H4 (cell line): Measurements from ENCODE around the gene ATP6V1B1. TPM values are rescaled to one million over a fixed set of nuclear protein-coding genes. Genes with fewer than 3 reads are reported as not detected.
A peak's percentile ranks its signal among the peaks of the same experiment; 100 is the strongest.
"Not testable (repeated sequence)": the region's sequence is repeated elsewhere in the genome, so short reads cannot be mapped to it uniquely, and the experiment has no call there.

Source experiments
- DNase-seq: peaks from one replicate; pipeline ENCODE4 v3.0.0-alpha.2; 2015; ENCODE audit warnings: low spot score
- total RNA-seq: library from RNA; depleted of rRNA; stranded (reverse); fragments of >200 nt; shearing (Covaris generic); gene quantifications from 2 replicates; pipeline ENCODE4 v1.2.3, GENCODE V29; 2014

The ATP6V1B1 gene
- total RNA-seq, 1 experiment from 2014 or later: 0.45 TPM

- no peak for DNase-seq
These were observed 52.5 kb downstream of the ATP6V1B1 start for GRCh38 chr2:70988151-70988550.

- DNase-seq: no peak
These were observed 53.3 kb downstream of the ATP6V1B1 start for GRCh38 chr2:70988726-70989648.

- no peak for DNase-seq
These were observed 54.5 kb downstream of the ATP6V1B1 start for GRCh38 chr2:70990216-70990615.

- DNase-seq: no peak
These were observed 55.4 kb downstream of the ATP6V1B1 start for GRCh38 chr2:70991142-70991541.

- DNase-seq: no peak
These were observed 56.0 kb downstream of the ATP6V1B1 start for GRCh38 chr2:70991742-70992141.

GRCh38 chr2:70992945-70993853 is 57.5 kb downstream of the ATP6V1B1 start:
- no peak for DNase-seq

- DNase-seq: no peak
These were observed 58.5 kb downstream of the ATP6V1B1 start for GRCh38 chr2:70994009-70994698.

GRCh38 chr2:70994699-70995425 is 59.2 kb downstream of the ATP6V1B1 start, which contains the start of gene TEX261:
TSS of gene TEX261 (minus strand) at chr2:70994873. CDS start at chr2:70994757, 116 bp downstream.
- DNase-seq: peak; percentile 79

GRCh38 chr2:70995426-70995729 is 59.7 kb downstream of the ATP6V1B1 start:
- DNase-seq: peak; percentile 54

- DNase-seq: not testable (repeated sequence)
These were observed 63.2 kb downstream of the ATP6V1B1 start for GRCh38 chr2:70998885-70999284.

- DNase-seq: no peak
These were observed 63.7 kb downstream of the ATP6V1B1 start for GRCh38 chr2:70999362-70999761.

- not testable (repeated sequence) for DNase-seq
These were observed 64.2 kb downstream of the ATP6V1B1 start for GRCh38 chr2:70999931-71000330.

GRCh38 chr2:71000780-71001591 is 65.3 kb downstream of the ATP6V1B1 start:
- DNase-seq: peak; percentile 62

GRCh38 chr2:71001592-71001927 is 65.9 kb downstream of the ATP6V1B1 start:
- no peak for DNase-seq

- no peak for DNase-seq
These were observed 66.4 kb downstream of the ATP6V1B1 start for GRCh38 chr2:71001981-71002570.

- DNase-seq: no peak
These were observed 67.7 kb downstream of the ATP6V1B1 start for GRCh38 chr2:71003396-71003795.

- DNase-seq: no peak
These were observed 68.5 kb downstream of the ATP6V1B1 start for GRCh38 chr2:71003966-71004755.

- DNase-seq: no peak
These were observed 69.2 kb downstream of the ATP6V1B1 start for GRCh38 chr2:71004857-71005256.
